ENCODE results near the gene PCMT1. TPM values are rescaled to one million over a fixed set of nuclear protein-coding genes. Genes with fewer than 3 reads are reported as not detected.

PCMT1 gene
- total RNA-seq, 1 donor = 104 TPM

GRCh38 chr6:149756261-149756636 lies 6.7 kb downstream of the PCMT1 start:
- Histone ChIP-seq H4K20me1 (ENCODE audit: insufficient read depth, low read length) (peaks cover 21% of the 10 kb centered on the region), H3K9me3 (ENCODE audit: low read depth, low read length) (no peaks in the 10 kb centered on the region), H3K27me3 (ENCODE audit: insufficient read depth, low read length) (no peaks in the 10 kb centered on the region), H3K79me2 (ENCODE audit: insufficient read depth, low read length) (peaks cover 96% of the 10 kb centered on the region), H3K27ac (ENCODE audit: low read depth, low read length) (no peak overlapping the region), H3K4me2 (ENCODE audit: insufficient read depth, low read length) (no peak overlapping the region), H3K4me1 (ENCODE audit: insufficient read depth, low read length) (peaks cover 5% of the 10 kb centered on the region), H3K4me3 (ENCODE audit: insufficient read depth, low read length) (no peak overlapping the region), H3K36me3 (ENCODE audit: insufficient read depth, low read length) (peaks cover 12% of the 10 kb centered on the region), H2AFZ (ENCODE audit: low read length) (no peak overlapping the region)
- TF ChIP-seq CTCF (IDR thresholded peaks at IDR 0.05; ENCODE audit: extremely low read depth, low read depth, low read length) = no peak
- no peak for DNase-seq (ENCODE audit: insufficient read length, low spot score, missing footprints)

GRCh38 chr6:149761438-149761837 lies 11.9 kb downstream of the PCMT1 start:
- no peak overlapping the region for H2AFZ ChIP-seq (ENCODE audit: low read length)
- peaks cover 18% of the 10 kb centered on the region for H4K20me1 ChIP-seq (ENCODE audit: insufficient read depth, low read length)
- H3K27me3 ChIP-seq (ENCODE audit: insufficient read depth, low read length) = no peaks in the 10 kb centered on the region
- no peak overlapping the region for H3K27ac ChIP-seq (ENCODE audit: low read depth, low read length)
- no peaks in the 10 kb centered on the region for H3K9me3 ChIP-seq (ENCODE audit: low read depth, low read length)
- DNase-seq (ENCODE audit: insufficient read length, low spot score, missing footprints) = no peak
- H3K79me2 ChIP-seq (ENCODE audit: insufficient read depth, low read length) = peaks cover 73% of the 10 kb centered on the region
- H3K36me3 ChIP-seq (ENCODE audit: insufficient read depth, low read length) = peaks cover 20% of the 10 kb centered on the region
- H3K4me3 ChIP-seq (ENCODE audit: insufficient read depth, low read length) = no peak overlapping the region
- H3K4me2 ChIP-seq (ENCODE audit: insufficient read depth, low read length) = no peak overlapping the region
- no peak for TF ChIP-seq CTCF (IDR thresholded peaks at IDR 0.05; ENCODE audit: extremely low read depth, low read depth, low read length)
- H3K4me1 ChIP-seq (ENCODE audit: insufficient read depth, low read length) = peaks cover 7% of the 10 kb centered on the region

GRCh38 chr6:149763866-149764265 lies 14.3 kb downstream of the PCMT1 start:
- peak; percentile 76 for DNase-seq (ENCODE audit: insufficient read length, low spot score, missing footprints)
- Histone ChIP-seq H3K27ac (ENCODE audit: low read depth, low read length) (no peak overlapping the region), H3K4me3 (ENCODE audit: insufficient read depth, low read length) (no peak overlapping the region), H2AFZ (ENCODE audit: low read length) (no peak overlapping the region), H3K4me2 (ENCODE audit: insufficient read depth, low read length) (peak overlapping the region; percentile 34), H3K27me3 (ENCODE audit: insufficient read depth, low read length) (no peaks in the 10 kb centered on the region), H3K9me3 (ENCODE audit: low read depth, low read length) (no peaks in the 10 kb centered on the region), H3K36me3 (ENCODE audit: insufficient read depth, low read length) (peaks cover 30% of the 10 kb centered on the region), H3K79me2 (ENCODE audit: insufficient read depth, low read length) (peaks cover 73% of the 10 kb centered on the region), H3K4me1 (ENCODE audit: insufficient read depth, low read length) (peaks cover 17% of the 10 kb centered on the region), H4K20me1 (ENCODE audit: insufficient read depth, low read length) (peaks cover 24% of the 10 kb centered on the region)
- TF ChIP-seq CTCF (IDR thresholded peaks at IDR 0.05; ENCODE audit: extremely low read depth, low read depth, low read length) = no peak

- no peak for DNase-seq (ENCODE audit: insufficient read length, low spot score, missing footprints)
Observed at GRCh38 chr6:149766156-149766769, 16.7 kb downstream of the PCMT1 start.

More at GRCh38 chr6:149766156-149766769, 16.7 kb downstream of the PCMT1 start:
- no peaks in the 10 kb centered on the region for H3K27me3 ChIP-seq (ENCODE audit: insufficient read depth, low read length)
- no peaks in the 10 kb centered on the region for H3K9me3 ChIP-seq (ENCODE audit: low read depth, low read length)
- TF ChIP-seq CTCF (IDR thresholded peaks at IDR 0.05; ENCODE audit: extremely low read depth, low read depth, low read length) = no peak
- no peak overlapping the region for H2AFZ ChIP-seq (ENCODE audit: low read length)
- peaks cover 25% of the 10 kb centered on the region for H4K20me1 ChIP-seq (ENCODE audit: insufficient read depth, low read length)
- H3K4me2 ChIP-seq (ENCODE audit: insufficient read depth, low read length) = peak overlapping the region; percentile 53
- H3K79me2 ChIP-seq (ENCODE audit: insufficient read depth, low read length) = peaks cover 68% of the 10 kb centered on the region
- H3K36me3 ChIP-seq (ENCODE audit: insufficient read depth, low read length) = peaks cover 23% of the 10 kb centered on the region
- H3K27ac ChIP-seq (ENCODE audit: low read depth, low read length) = peak overlapping the region; percentile 63
- H3K4me3 ChIP-seq (ENCODE audit: insufficient read depth, low read length) = no peak overlapping the region
- H3K4me1 ChIP-seq (ENCODE audit: insufficient read depth, low read length) = peaks cover 17% of the 10 kb centered on the region

Data from osteoblast (primary cell).